HG02970 (cell line): ENCODE results near the gene RFXANK.
A peak's percentile ranks its signal among the peaks of the same experiment; 100 is the strongest.
"Not testable (repeated sequence)": the region's sequence is repeated elsewhere in the genome, so short reads cannot be mapped to it uniquely, and the experiment has no call there.

Experiments
- ATAC-seq: cut with Tn5 transposase; IDR thresholded peaks from one replicate; pipeline ENCODE4 v1.9.1; 2021; ENCODE audit warnings: mild to moderate bottlenecking, moderate library complexity, moderate number of reproducible peaks; ENCODE audit not compliant: unreplicated experiment, low FRiP score

Gene RFXANK

DNA sequence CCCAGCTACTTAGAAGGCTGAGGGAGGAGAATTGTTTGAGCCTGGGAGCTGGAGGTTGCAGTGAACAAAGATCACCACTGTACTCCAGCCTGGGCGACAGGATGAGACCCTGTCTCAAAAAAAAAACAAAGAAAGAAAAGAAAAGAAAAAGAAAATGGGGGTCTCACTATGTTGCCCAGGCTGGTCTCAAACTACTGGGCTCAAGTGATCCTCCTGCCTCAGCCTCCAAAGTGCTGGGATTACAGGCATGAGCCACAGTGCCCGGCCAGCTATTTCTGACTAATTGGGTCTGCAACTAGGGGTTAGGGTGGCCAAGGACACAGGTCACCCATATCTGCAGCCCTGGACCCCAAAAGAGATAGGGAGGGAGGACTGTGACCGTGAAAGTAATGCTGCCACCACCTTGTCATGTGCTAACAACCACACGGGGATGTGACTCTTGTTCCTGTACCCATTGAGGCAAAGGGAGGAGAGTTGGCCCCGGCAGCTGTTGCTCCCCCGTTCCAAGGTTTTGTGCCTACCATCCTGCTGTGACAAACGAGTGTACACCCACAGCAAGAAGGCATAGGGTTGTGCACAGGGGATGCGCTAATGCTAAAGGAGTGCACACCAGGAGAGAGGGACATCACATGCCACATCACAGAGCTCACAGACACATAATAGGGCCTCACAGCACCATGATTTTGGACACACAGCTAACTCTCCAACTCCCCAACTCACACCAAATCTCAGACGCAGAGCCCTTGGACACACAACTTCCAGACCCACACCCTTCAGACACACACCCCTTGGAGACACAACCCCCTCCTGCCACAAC is 22.6 kb upstream of the RFXANK start:
- ATAC-seq: no peak

DNA sequence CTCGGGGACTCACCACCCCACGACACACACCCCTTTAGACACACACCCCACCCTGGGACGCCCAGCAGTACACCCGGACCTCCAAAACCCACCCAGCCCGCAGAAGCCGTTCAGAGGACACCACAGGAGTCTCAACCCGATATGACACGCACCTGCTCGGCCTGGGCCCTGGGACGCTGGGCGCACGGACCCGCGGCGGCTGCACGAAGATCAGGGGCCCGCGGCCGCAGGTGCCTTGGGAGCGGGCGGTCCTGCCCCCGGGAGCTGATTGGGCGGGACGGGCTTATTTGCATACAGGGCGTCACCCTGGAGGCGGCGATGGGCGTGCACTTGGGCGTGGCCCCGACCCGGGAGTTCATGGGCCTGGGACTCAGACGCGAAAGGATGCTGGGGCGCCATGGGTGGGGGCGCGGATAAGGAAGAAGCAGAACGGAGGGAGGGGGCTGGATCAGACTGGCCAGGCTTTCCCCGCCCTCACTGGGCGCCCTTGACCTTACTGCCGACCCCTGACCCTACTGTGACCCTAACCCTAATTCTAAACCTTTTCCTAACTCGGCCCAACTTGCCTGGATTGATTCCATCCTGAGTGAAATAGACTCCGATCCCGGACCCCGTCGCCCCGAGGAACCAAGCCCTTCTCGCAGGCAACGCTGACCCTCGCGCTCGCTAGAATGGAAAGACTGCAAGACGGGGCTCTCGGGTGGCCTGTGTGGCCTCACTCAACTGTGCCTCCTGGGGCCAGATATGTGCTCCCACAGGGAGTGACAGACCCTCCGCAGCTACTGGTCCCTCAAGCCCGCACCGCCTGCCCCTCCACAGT is 21.8 kb upstream of the RFXANK start, which contains the start of gene MEF2B:
Gene MEF2B, minus strand, starts transcription at position 211 of the 820 bp plus-strand sequence. CDS start 19,528 bp downstream, outside the sequence.
- ATAC-seq: peak; percentile 68

- no peak for ATAC-seq
Measured at GRCh38 chr19:19170873-19171672, 21.0 kb upstream of the RFXANK start.

GRCh38 chr19:19171821-19172532 is 20.1 kb upstream of the RFXANK start:
- ATAC-seq: no peak

DNA sequence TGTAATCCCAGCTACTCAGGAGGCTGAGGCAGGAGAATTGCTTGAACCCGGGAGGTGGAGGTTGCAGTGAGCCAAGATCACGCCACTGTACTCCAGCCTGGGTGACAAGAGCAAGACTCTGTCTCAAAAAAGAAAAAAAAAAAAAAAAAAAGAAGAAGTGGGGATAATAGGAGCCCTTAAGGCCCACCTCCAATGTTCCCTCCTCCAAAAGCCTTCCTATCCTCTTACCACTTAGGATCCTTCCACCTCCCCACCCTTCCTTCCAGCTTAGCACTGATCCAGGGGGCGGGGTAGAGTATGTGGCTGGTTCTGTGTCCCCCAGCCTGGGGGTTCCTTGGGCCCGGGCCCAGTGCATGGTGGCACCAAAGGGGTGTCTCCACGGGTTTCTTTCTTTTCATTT is 18.8 kb upstream of the RFXANK start:
- ATAC-seq: not testable (repeated sequence)

- no peak for ATAC-seq
Measured at GRCh38 chr19:19176950-19177349, 15.1 kb upstream of the RFXANK start.

GRCh38 chr19:19179548-19180441 is 12.3 kb upstream of the RFXANK start:
- ATAC-seq: no peak

DNA sequence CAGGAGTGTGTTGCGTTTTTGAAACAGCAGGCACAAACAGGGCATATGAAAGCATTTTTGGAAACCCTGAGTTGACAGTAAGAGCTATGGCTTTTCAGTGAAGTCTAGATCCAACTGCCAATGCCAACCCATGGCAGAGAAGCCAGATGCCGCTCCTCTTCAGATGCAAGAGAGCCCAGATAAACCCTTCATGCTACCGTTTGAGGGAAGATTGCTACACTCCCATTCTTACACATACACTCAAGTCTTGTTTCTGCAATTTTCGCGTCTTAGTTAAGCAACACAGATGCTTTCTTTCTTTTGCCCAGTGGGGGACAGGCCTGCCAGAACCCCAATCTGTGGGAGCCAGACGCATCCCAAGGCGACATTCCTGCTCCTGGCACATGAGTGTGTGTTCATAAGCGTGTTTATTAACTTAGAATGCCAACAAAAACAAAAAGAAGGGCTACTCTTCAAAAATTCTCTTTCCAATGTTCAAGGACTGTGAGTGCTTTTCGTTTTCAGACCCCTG is 10.5 kb upstream of the RFXANK start:
- ATAC-seq: no peak

GRCh38 chr19:19185853-19186740 is 6.0 kb upstream of the RFXANK start:
- ATAC-seq: no peak

DNA sequence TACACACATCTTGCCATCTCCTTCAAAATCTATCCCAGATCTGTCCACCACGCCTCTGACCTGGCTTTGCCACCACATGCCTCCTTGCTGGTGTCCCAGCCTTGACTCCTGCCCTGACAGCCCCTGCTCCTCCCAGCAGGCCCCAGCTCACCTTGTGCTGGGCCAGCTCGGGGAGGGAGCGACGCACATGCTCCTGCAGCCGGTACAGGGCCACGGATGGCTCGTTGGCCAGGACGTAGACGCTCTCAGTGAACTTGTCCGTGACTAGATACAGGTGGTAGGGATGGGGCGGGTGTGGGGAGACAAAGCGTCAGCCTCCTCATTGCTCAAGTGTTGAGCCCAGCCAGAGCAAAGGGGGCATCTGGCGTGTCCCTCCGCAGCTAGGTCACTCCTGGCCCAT is 5.3 kb upstream of the RFXANK start:
- no peak for ATAC-seq

- ATAC-seq: no peak
Measured at GRCh38 chr19:19191768-19192077, 335 bp upstream of the RFXANK start.

GRCh38 chr19:19192910-19193423 is 909 bp downstream of the RFXANK start:
- ATAC-seq: no peak

- ATAC-seq: no peak
Measured at GRCh38 chr19:19193926-19194325, 1.9 kb downstream of the RFXANK start.

GRCh38 chr19:19201697-19202630 is 9.9 kb downstream of the RFXANK start:
- ATAC-seq: no peak

GRCh38 chr19:19202707-19203011 is 10.6 kb downstream of the RFXANK start:
- ATAC-seq: no peak

DNA sequence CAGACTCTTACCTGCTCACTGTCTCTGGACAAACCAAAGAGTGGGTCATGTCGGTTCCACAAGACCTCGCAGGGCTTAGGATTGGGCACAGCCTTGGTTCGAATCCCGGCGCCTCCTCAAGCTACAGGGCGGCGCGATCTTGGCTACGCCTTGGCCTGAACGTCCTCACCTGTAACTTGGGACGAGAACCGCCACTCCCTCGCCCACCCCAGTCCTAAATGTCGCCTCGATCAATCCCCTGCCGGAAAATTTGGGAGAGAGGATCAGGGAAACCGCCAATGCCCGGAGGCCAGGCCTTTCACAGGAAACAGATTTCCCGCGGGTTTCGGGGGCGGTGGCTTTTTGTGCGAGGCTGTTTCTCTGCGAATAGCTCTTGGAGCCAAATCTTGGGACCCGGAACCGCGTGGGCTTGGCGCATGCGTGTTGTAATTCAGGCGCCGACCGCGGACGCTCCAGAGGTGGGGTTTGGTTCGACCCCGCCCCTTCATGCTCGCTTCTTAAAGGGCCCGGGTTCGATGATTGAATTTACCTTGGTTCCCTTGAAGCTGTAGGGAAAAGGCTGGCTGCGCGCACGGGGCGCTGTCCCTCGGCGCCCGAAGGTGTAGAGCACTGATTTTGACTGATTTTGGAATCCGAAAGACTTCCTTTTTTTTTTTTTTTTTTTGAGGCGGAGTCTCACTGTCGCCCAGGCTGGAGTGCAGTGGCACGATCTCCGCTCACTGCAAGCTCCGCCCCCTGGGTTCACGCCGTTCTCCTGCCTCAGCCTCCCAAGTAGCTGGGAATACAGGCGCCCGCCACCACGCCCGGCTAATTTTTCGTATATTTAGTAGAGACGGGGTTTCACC is 11.2 kb downstream of the RFXANK start, which contains the start of gene NR2C2AP:
Gene NR2C2AP, minus strand, starts transcription at position 403 of the 845 bp plus-strand sequence. Its CDS starts 354 bp downstream, at position 49.
- peak; percentile 82 for ATAC-seq
